Neuronal stem cell (in vitro differentiated cells): ENCODE results near the gene DCHS1.

ENCODE experiments used
- DNase-seq: peaks from one replicate; pipeline ENCODE4 v3.0.0-alpha.2; 2013; ENCODE audit warnings: low spot score
- H2AFZ ChIP-seq: one replicate; pipeline ENCODE4 v1.6.1; 2013; ENCODE audit warnings: mild to moderate bottlenecking, low read length, inconsistent platforms
- H2AK5ac ChIP-seq: 2 replicates; pipeline ENCODE4 v1.6.1; 2013; ENCODE audit warnings: low read depth, mild to moderate bottlenecking, inconsistent platforms, low read length, moderate library complexity, mixed read lengths
- H2BK120ac ChIP-seq: 2 replicates; pipeline ENCODE4 v1.6.1; 2013; ENCODE audit warnings: low read depth, mild to moderate bottlenecking, inconsistent platforms, low read length, moderate library complexity, mixed read lengths
- H2BK12ac ChIP-seq: one replicate; pipeline ENCODE4 v1.6.1; 2013; ENCODE audit warnings: low read length, inconsistent platforms
- H2BK15ac ChIP-seq: 2 replicates; pipeline ENCODE4 v1.6.1; 2013; ENCODE audit warnings: mild to moderate bottlenecking, low read length, inconsistent platforms, mixed read lengths
- H2BK5ac ChIP-seq: one replicate; pipeline ENCODE4 v1.6.1; 2013; ENCODE audit warnings: inconsistent platforms, mild to moderate bottlenecking, low read length, moderate library complexity
- H3K14ac ChIP-seq: one replicate; pipeline ENCODE4 v1.6.1; 2013; ENCODE audit warnings: low read length, inconsistent platforms
- H3K18ac ChIP-seq: 2 replicates; pipeline ENCODE4 v1.6.1; 2013; ENCODE audit warnings: low read length, inconsistent platforms
- H3K23ac ChIP-seq: 2 replicates; pipeline ENCODE4 v1.6.1; 2013; ENCODE audit warnings: low read depth, mild to moderate bottlenecking, mixed read lengths, low read length, inconsistent platforms; ENCODE audit not compliant: poor library complexity
- H3K27ac ChIP-seq: replicated peaks from 3 replicates; pipeline ENCODE4 v1.5.1; 2013; ENCODE audit warnings: low read length, inconsistent platforms
- H3K27me3 ChIP-seq, 3 experiments: 2 replicates each; pipeline ENCODE4 v1.6.1; 2013; ENCODE audit warnings: low read length in 3 of 3, mild to moderate bottlenecking in 2 of 3, inconsistent platforms in 1 of 3, low read depth in 1 of 3, mixed read lengths in 1 of 3, moderate library complexity in 1 of 3; ENCODE audit not compliant: control insufficient read depth in 3 of 3, insufficient read depth in 3 of 3
- H3K36me3 ChIP-seq, 2 donors: replicated peaks in 1 of 2; 2 replicates each; pipeline ENCODE4 v1.6.1; 2013; ENCODE audit warnings: low read length in 2 of 2; ENCODE audit not compliant: control insufficient read depth in 2 of 2, insufficient read depth in 2 of 2
- H3K4ac ChIP-seq: 2 replicates; pipeline ENCODE4 v1.6.1; 2013; ENCODE audit warnings: inconsistent platforms, mild to moderate bottlenecking, low read length, moderate library complexity
- H3K4me1 ChIP-seq, 2 donors: 1 replicate in 1 of 2; 2 replicates in 1 of 2; pipeline ENCODE4 v1.6.1; 2013; ENCODE audit warnings: low read length in 2 of 2, low read depth in 1 of 2; ENCODE audit not compliant: control insufficient read depth in 2 of 2, insufficient read depth in 1 of 2
- H3K4me2 ChIP-seq: one replicate; pipeline ENCODE4 v1.6.1; 2013; ENCODE audit warnings: mild to moderate bottlenecking, low read length, inconsistent platforms; ENCODE audit not compliant: insufficient read depth, poor library complexity, severe bottlenecking
- H3K4me3 ChIP-seq, 2 donors: 2 replicates each; pipeline ENCODE4 v1.5.1; 2013; ENCODE audit warnings: low read length in 2 of 2, mild to moderate bottlenecking in 2 of 2, inconsistent platforms in 1 of 2, moderate library complexity in 1 of 2
- H3K79me1 ChIP-seq: one replicate; pipeline ENCODE4 v1.6.1; 2013; ENCODE audit warnings: low read depth, mild to moderate bottlenecking, inconsistent platforms, low read length, moderate library complexity
- H3K9ac ChIP-seq: one replicate; pipeline ENCODE4 v1.6.1; 2013; ENCODE audit warnings: mild to moderate bottlenecking, low read depth, low read length, inconsistent platforms; ENCODE audit not compliant: poor library complexity
- H3K9me3 ChIP-seq, 2 donors: replicated peaks in 1 of 2; 2 replicates each; pipeline versions ENCODE3 to v1.6.1; 2013; ENCODE audit warnings: low read length in 2 of 2, mild to moderate bottlenecking in 2 of 2, inconsistent platforms in 1 of 2, low read depth in 1 of 2, mixed read lengths in 1 of 2, moderate library complexity in 1 of 2; ENCODE audit not compliant: control insufficient read depth in 2 of 2, insufficient read depth in 1 of 2
- H4K8ac ChIP-seq: one replicate; pipeline ENCODE4 v1.6.1; 2013; ENCODE audit warnings: low read depth, mild to moderate bottlenecking, inconsistent platforms, low read length, moderate library complexity
- H4K91ac ChIP-seq: one replicate; pipeline ENCODE4 v1.6.1; 2013; ENCODE audit warnings: low read length, low read depth, mild to moderate bottlenecking, inconsistent platforms; ENCODE audit not compliant: poor library complexity
- WGBS, 2 donors: extraction: QIAGEN DNeasy Blood & Tissue Kit; methylation state at CpG; one replicate each; pipeline ENCODE4 v1.1.7; 2013; ENCODE audit warnings: missing lambda C conversion rate in 2 of 2, mixed read lengths in 1 of 2; ENCODE audit not compliant: insufficient read length in 2 of 2, insufficient replicate concordance in 1 of 2; ENCODE audit errors: extremely low coverage in 2 of 2; 5-methylcytosine and 5-hydroxymethylcytosine counted together

The DCHS1 gene

DNA sequence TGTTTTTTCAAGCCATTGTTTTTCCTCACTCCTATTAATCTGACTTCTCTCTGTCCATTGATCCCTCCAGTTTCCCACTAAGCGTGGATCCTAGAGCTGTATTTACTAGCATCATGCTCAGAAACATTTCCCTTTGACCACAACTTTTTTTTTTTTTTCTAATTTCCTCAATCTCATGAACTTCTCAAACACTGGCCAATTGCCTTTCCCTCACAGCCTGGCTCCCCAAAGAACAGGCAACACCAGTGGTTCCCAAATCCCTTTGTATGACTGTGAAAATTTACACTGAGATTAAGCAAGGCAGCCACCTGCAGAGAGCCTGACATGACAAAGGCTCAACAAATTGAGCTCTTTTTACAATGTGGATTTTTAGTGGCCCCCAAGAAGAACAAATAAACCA is 35.0 kb downstream of the DCHS1 start:
- Histone ChIP-seq H3K27ac (no peak overlapping the region), H2AK5ac (no peak overlapping the region)
- no CpG with 5 or more reads among the region's 1 CpG for WGBS, 2 donors

GRCh38 chr11:6619004-6619745 is 36.4 kb downstream of the DCHS1 start, which contains the start of gene TPP1:
Gene TPP1, minus strand, starts transcription at chr11:6619422. Its CDS starts 22 bp downstream, at chr11:6619400.
- no peak within 1 kb of the TSS for H2BK120ac ChIP-seq
- no peak within 1 kb of the TSS for H3K27ac ChIP-seq
- WGBS, 2 donors, result no CpG with 5 or more reads among the region's 16 CpGs
- H3K4me3 ChIP-seq, result peak within 1 kb of the TSS; percentile 62 to 79
- H3K36me3 ChIP-seq, result peaks cover 4 to 39% of the 10 kb centered on the region in 2 donors
- no peak within 1 kb of the TSS for H3K4ac ChIP-seq
- H4K91ac ChIP-seq, result no peak within 1 kb of the TSS
- H3K4me1 ChIP-seq, result peaks cover 4 to 8% of the 10 kb centered on the region in 2 donors
- H2BK12ac ChIP-seq, result no peak within 1 kb of the TSS
- peaks cover 3% of the 10 kb centered on the region for H3K79me1 ChIP-seq
- H2AFZ ChIP-seq, result peak within 1 kb of the TSS; percentile 87
- peak within 1 kb of the TSS; percentile 75 for H4K8ac ChIP-seq
- H3K27me3 ChIP-seq, result no peaks in the 10 kb centered on the region
- no peak within 1 kb of the TSS for H2BK5ac ChIP-seq
- H3K9me3 ChIP-seq, result no peaks in the 10 kb centered on the region
- no peak within 1 kb of the TSS for H3K18ac ChIP-seq
- no peak within 1 kb of the TSS for H2BK15ac ChIP-seq
- peak within 1 kb of the TSS; percentile 81 for H3K9ac ChIP-seq
- peak; percentile 92 for DNase-seq
- H3K23ac ChIP-seq, result no peak within 1 kb of the TSS
- no peak within 1 kb of the TSS for H3K14ac ChIP-seq
- peak within 1 kb of the TSS; percentile 50 for H2AK5ac ChIP-seq
- peak within 1 kb of the TSS; percentile 91 for H3K4me2 ChIP-seq

More for the DNA sequence above, 35.0 kb downstream of the DCHS1 start:
- Histone ChIP-seq H3K4me3 (no peak overlapping the region), H3K14ac (no peak overlapping the region), H3K23ac (no peak overlapping the region), H3K36me3 (peaks cover 12 to 39% of the 10 kb centered on the region in 2 donors), H3K4me2 (no peak overlapping the region), H3K4me1 (peaks cover 4 to 8% of the 10 kb centered on the region in 2 donors), H3K4ac (no peak overlapping the region), H4K91ac (no peak overlapping the region), H2BK120ac (no peak overlapping the region), H3K27me3 (no peaks in the 10 kb centered on the region), H2BK5ac (no peak overlapping the region), H3K18ac (no peak overlapping the region), H4K8ac (no peak overlapping the region), H2AFZ (no peak overlapping the region), H2BK12ac (no peak overlapping the region), H3K9ac (no peak overlapping the region), H3K79me1 (peaks cover 3% of the 10 kb centered on the region), H3K9me3 (no peaks in the 10 kb centered on the region), H2BK15ac (no peak overlapping the region)
- no peak for DNase-seq

DNA sequence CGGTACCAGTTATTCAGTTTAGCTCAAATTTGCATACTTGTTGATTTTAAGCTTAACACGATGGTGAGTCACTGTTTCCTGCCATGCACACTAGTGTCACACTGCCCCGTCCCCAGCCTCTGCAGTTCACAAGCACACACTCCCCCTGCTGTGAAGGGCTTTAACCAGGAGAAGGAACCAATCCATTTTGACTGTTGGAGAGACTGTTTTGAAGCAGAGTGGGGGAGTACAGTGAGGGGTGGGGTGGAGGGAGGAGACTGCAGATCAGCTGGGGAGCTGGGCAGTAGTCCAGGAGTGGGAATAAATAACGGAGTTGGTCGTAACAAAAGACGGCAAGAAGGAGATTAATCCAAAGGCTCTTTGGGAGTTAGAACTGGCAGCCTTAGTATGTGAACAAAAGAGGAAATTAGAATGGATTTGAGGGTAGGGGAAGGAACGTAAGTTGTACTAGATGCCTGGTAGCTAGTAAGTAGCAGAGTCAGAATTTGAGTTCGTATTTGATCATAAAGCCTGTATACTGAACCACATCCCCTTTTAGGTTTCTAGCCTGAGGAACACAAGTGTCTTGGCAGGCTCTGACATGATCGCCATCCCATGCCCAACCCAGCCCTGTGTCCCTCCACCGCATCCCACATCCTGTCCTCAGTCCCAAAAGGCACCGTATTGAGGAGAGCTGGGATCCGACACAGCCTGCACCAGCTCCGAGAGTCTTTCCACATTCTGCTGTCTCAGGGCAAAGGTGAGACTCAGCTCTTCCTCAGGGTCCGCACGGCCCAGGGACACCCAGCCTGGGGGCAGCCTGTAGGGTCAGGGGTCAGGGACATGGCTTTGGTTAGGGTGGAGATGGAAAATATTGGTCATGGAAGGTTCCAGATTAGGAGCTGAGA is 37.2 kb downstream of the DCHS1 start:
- Histone ChIP-seq H2BK5ac (no peak overlapping the region), H4K8ac (peak overlapping the region; percentile 75), H3K36me3 (peaks cover 3 to 34% of the 10 kb centered on the region in 2 donors), H3K4me3 (peak overlapping the region; percentile 62 to 79), H2BK15ac (no peak overlapping the region), H3K79me1 (peaks cover 3% of the 10 kb centered on the region), H3K4me2 (peak overlapping the region; percentile 91), H4K91ac (no peak overlapping the region), H3K23ac (no peak overlapping the region), H2AK5ac (peak overlapping the region; percentile 50), H3K9ac (peak overlapping the region; percentile 81), H3K9me3 (no peaks in the 10 kb centered on the region), H3K4me1 (peaks cover 4 to 8% of the 10 kb centered on the region in 2 donors), H3K27me3 (no peaks in the 10 kb centered on the region), H2BK12ac (no peak overlapping the region), H3K14ac (no peak overlapping the region), H2AFZ (peak overlapping the region; percentile 87), H3K27ac (no peak overlapping the region), H3K4ac (no peak overlapping the region), H3K18ac (no peak overlapping the region), H2BK120ac (no peak overlapping the region)
- no CpG with 5 or more reads among the region's 15 CpGs for WGBS, 2 donors
- no peak for DNase-seq

- H3K14ac ChIP-seq, result no peak overlapping the region
- no peaks in the 10 kb centered on the region for H3K27me3 ChIP-seq
- H3K9ac ChIP-seq, result no peak overlapping the region
- no peak overlapping the region for H2BK5ac ChIP-seq
- no CpG with 5 or more reads among the region's 5 CpGs for WGBS, 2 donors
- H2BK120ac ChIP-seq, result no peak overlapping the region
- no peak overlapping the region for H3K4me3 ChIP-seq
- peaks cover 3 to 24% of the 10 kb centered on the region in 2 donors for H3K36me3 ChIP-seq
- no peak overlapping the region for H2BK15ac ChIP-seq
- no peak overlapping the region for H3K4me2 ChIP-seq
- no peak overlapping the region for H2BK12ac ChIP-seq
- no peak overlapping the region for H3K23ac ChIP-seq
- no peaks in the 10 kb centered on the region for H3K9me3 ChIP-seq
- H4K91ac ChIP-seq, result no peak overlapping the region
- no peak overlapping the region for H2AK5ac ChIP-seq
- H3K4me1 ChIP-seq, result peaks cover 4 to 15% of the 10 kb centered on the region in 2 donors
- H3K4ac ChIP-seq, result no peak overlapping the region
- no peak overlapping the region for H4K8ac ChIP-seq
- peaks cover 3% of the 10 kb centered on the region for H3K79me1 ChIP-seq
- no peak overlapping the region for H3K27ac ChIP-seq
- DNase-seq, result no peak
- no peak overlapping the region for H3K18ac ChIP-seq
- no peak overlapping the region for H2AFZ ChIP-seq
Measured at GRCh38 chr11:6617315-6617781, 38.3 kb downstream of the DCHS1 start.
